DND-41 (cell line): ENCODE results near the gene PACRG.

Experiments used
- ATAC-seq: fragments of 200-7000 bp; cut with Tn5 transposase; 3 replicates; pipeline ENCODE4 v1.9.1; 2021; ENCODE audit warnings: low read depth; ENCODE audit not compliant: insufficient read depth
- DNase-seq: peaks from one replicate; pipeline ENCODE4 v3.0.0-alpha.2; 2020
- H2AFZ ChIP-seq: 2 replicates; pipeline ENCODE4 v1.6.0; 2012; ENCODE audit warnings: low read depth, low read length
- H3K27ac ChIP-seq: 2 replicates; pipeline ENCODE4 v1.5.1; 2012; ENCODE audit warnings: low read length, inconsistent platforms
- H3K27me3 ChIP-seq: fragments of 200-600 bp; sonication (generic); 2 replicates; pipeline ENCODE4 v1.6.0; 2012; ENCODE audit warnings: low read length, mild to moderate bottlenecking, inconsistent platforms; ENCODE audit not compliant: insufficient read depth, poor library complexity
- H3K36me3 ChIP-seq: 2 replicates; pipeline ENCODE4 v1.5.1; 2012; ENCODE audit warnings: low read length, inconsistent platforms; ENCODE audit not compliant: insufficient read depth
- H3K4me1 ChIP-seq: 2 replicates; pipeline ENCODE4 v1.5.1; 2012; ENCODE audit warnings: mild to moderate bottlenecking, low read length; ENCODE audit not compliant: insufficient read depth
- H3K4me2 ChIP-seq: 2 replicates; pipeline ENCODE4 v1.6.0; 2012; ENCODE audit warnings: mild to moderate bottlenecking, moderate library complexity, low read length, inconsistent platforms; ENCODE audit not compliant: insufficient read depth
- H3K4me3 ChIP-seq, 2 experiments: fragments of 200-600 bp in 1 of 2; shearing (Covaris generic) in 1 of 2; 2 replicates each; pipeline ENCODE4 v1.5.1; 2012 to 2016; ENCODE audit warnings: inconsistent platforms in 2 of 2, low read length in 2 of 2, mild to moderate bottlenecking in 2 of 2, low read depth in 1 of 2, moderate library complexity in 1 of 2
- H3K79me2 ChIP-seq: 2 replicates; pipeline ENCODE4 v1.6.0; 2012; ENCODE audit warnings: low read length, inconsistent platforms; ENCODE audit not compliant: insufficient read depth
- H3K9ac ChIP-seq: 2 replicates; pipeline ENCODE4 v1.6.0; 2012; ENCODE audit warnings: low read depth, mild to moderate bottlenecking, inconsistent platforms, low read length, moderate library complexity
- H3K9me3 ChIP-seq: 2 replicates; pipeline ENCODE4 v1.5.1; 2012; ENCODE audit warnings: low read length, moderate library complexity, mild to moderate bottlenecking, inconsistent platforms; ENCODE audit not compliant: insufficient read depth, severe bottlenecking
- H4K20me1 ChIP-seq: 2 replicates; pipeline ENCODE4 v1.6.0; 2012; ENCODE audit warnings: low read length; ENCODE audit not compliant: insufficient read depth
- EZH2 ChIP-seq: IDR thresholded peaks from 3 replicates; pipeline ENCODE4 v1.6.1; 2012; ENCODE audit warnings: borderline replicate concordance, low read depth, mild to moderate bottlenecking, moderate library complexity, low read length, inconsistent platforms; ENCODE audit not compliant: severe bottlenecking
- TF ChIP-seq, protein P1 (sequence below): IDR thresholded peaks from 2 replicates; pipeline ENCODE4 v1.5.1; 2012; ENCODE audit warnings: borderline replicate concordance, low read length, moderate library complexity, mild to moderate bottlenecking; ENCODE audit not compliant: poor library complexity, severe bottlenecking; ENCODE audit errors: extremely low read depth

The PACRG gene

DNA sequence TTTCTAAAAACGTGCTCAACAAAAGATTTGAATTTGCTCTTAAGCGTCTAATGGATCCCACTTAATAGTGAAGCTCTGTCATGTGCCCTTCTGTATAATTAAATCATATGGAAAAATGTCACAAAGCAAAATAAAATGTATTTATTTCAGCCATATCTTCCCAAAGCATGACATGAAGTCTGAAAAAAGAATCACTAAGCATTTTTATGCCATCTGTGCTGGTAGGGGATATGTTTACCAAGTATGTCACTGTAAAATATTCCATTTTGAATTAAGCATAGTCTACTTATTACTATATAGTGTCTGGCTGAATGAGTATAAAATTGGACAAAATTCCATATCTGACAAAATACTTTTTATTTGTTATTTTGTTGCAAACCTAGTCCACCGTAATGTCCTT lies 438.7 kb downstream of the PACRG start:
- DNase-seq (no peak), ATAC-seq (no peak)
- Histone ChIP-seq H2AFZ (no peak overlapping the region), H3K79me2 (no peaks in the 10 kb centered on the region), H3K4me2 (no peak overlapping the region), H3K36me3 (no peaks in the 10 kb centered on the region), H3K9ac (no peak overlapping the region), H3K27ac (no peak overlapping the region), H3K4me1 (no peaks in the 10 kb centered on the region), H3K4me3 (no peak overlapping the region), H4K20me1 (no peaks in the 10 kb centered on the region), H3K27me3 (no peaks in the 10 kb centered on the region), H3K9me3 (no peaks in the 10 kb centered on the region)
- no peak for TF ChIP-seq EZH2
- TF ChIP-seq, protein P1, sequence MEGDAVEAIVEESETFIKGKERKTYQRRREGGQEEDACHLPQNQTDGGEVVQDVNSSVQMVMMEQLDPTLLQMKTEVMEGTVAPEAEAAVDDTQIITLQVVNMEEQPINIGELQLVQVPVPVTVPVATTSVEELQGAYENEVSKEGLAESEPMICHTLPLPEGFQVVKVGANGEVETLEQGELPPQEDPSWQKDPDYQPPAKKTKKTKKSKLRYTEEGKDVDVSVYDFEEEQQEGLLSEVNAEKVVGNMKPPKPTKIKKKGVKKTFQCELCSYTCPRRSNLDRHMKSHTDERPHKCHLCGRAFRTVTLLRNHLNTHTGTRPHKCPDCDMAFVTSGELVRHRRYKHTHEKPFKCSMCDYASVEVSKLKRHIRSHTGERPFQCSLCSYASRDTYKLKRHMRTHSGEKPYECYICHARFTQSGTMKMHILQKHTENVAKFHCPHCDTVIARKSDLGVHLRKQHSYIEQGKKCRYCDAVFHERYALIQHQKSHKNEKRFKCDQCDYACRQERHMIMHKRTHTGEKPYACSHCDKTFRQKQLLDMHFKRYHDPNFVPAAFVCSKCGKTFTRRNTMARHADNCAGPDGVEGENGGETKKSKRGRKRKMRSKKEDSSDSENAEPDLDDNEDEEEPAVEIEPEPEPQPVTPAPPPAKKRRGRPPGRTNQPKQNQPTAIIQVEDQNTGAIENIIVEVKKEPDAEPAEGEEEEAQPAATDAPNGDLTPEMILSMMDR = no peak

DNA sequence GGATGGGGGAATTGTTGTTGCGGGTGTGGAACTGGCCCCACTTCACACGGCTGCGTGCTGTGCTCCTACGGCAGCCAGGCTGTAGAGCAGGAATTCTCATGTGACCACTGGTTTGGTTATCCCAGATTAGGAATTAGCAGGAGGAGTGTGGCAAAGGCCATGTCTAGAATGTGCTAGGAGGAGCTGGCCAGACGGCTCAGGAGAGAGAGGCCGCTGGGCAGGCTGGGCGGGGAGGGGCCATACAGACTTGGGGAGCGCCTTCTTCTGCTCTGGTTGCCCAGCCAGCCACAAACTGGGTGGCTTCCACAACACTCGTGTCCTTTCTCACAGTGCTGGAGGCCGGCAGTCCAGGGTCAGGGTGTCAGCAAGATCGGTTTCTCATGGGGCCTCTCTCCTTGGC lies 441.7 kb downstream of the PACRG start:
- no peaks in the 10 kb centered on the region for H3K36me3 ChIP-seq
- H3K27me3 ChIP-seq = no peaks in the 10 kb centered on the region
- DNase-seq (no peak), ATAC-seq (no peak)
- no peak overlapping the region for H3K4me2 ChIP-seq
- no peaks in the 10 kb centered on the region for H3K9me3 ChIP-seq
- H4K20me1 ChIP-seq = no peaks in the 10 kb centered on the region
- no peaks in the 10 kb centered on the region for H3K79me2 ChIP-seq
- no peaks in the 10 kb centered on the region for H3K4me1 ChIP-seq
- H3K27ac ChIP-seq = no peak overlapping the region
- H3K9ac ChIP-seq = no peak overlapping the region
- H2AFZ ChIP-seq = no peak overlapping the region
- TF ChIP-seq, protein P1 = no peak
- no peak for TF ChIP-seq EZH2
- no peak overlapping the region for H3K4me3 ChIP-seq

DNA sequence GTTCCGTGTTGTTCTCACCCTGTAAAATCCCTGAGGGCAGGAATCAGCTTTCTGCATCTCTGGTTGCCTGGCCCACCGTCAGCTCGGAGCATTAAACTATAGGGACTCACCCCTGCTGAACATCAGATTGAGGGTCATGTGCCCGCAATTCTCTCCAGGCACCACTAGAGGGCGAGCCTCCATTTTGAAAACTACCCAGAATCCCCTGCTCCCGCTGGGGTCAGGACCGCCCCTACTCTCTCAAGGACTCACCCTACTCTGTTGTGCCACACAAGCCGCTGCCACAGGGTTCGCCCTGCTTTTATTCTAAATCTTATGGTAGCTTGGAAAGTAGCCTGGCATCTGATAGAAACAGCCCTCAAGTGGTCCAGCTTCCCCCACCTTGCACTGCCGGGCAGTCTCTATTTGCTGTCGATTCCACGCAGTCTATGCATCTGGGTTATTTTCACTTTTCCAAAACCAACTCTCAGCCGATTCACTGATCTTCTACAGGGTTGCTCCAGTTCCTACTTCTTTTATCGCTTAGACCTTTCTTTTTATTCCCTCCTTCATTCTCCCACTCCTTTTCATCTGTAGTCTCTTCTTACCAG lies 442.6 kb downstream of the PACRG start:
- Histone ChIP-seq H3K79me2 (no peaks in the 10 kb centered on the region), H4K20me1 (no peaks in the 10 kb centered on the region), H3K9ac (no peak overlapping the region), H2AFZ (no peak overlapping the region), H3K4me1 (no peaks in the 10 kb centered on the region), H3K27ac (no peak overlapping the region), H3K36me3 (no peaks in the 10 kb centered on the region), H3K4me2 (no peak overlapping the region), H3K4me3 (no peak overlapping the region), H3K9me3 (no peaks in the 10 kb centered on the region), H3K27me3 (no peaks in the 10 kb centered on the region)
- DNase-seq (peak; percentile 20), ATAC-seq (peak; percentile 40; the same call in 1 of the 3 replicates)
- TF ChIP-seq, protein P1 = peak; percentile 72
- TF ChIP-seq EZH2 = no peak
